HG03095 (cell line): Measurements from ENCODE around the gene PITPNM3.

Experiments used
- ATAC-seq: cut with Tn5 transposase; IDR thresholded peaks from one replicate; pipeline ENCODE4 v1.9.1; 2021; ENCODE audit warnings: moderate library complexity; ENCODE audit not compliant: unreplicated experiment

PITPNM3 gene

DNA sequence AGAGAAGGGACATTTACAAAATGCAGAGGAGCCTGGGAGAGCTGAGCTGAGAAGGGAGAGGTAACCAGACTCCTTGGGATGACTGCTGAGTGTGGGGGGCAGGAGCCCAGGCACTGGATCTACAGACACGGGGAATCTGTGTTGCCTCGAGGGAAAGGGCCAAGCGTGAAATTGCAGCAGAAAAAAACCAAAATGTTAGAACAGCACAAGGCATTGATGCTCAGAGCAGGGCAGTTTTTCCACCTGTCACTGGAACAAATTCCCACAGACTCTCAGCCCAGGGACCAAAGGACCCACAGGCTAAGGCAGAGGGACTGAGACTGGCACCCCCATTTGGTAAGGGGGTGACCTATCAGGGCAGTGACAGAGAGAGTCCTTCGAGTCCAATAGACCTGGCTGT is 2.0 kb downstream of the PITPNM3 start:
- ATAC-seq: no peak

DNA sequence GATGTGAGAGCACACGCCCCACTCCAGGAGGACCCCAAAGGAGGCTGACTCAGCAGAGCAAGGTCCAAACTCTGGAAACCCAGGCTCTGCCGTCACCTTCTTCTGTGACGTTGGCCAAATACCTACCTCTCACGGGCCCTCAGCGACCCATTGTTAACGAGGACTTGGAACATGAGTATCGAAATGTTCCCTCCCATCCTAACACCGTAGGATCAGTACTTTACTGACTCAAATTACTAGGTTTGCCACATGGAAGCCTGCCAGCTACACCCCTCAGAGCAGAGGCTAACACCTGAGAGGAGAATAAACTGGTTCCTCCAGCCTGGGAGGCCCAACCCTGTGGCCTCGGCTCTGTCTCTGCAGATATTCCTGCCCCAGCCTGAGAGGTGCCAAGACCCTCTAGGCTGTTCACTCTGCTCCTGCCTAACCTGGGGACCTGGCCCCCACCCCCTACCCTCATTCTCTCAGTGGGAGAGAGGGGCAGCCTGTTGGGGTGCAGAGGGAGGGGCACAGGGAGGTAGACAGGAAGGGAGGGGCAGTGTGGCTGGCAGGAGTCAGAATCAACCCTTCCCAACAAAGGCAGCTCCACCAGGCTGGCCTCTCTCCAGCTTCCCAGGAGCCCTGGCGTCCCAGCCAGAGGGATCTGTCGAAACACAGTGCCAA is 4.4 kb downstream of the PITPNM3 start:
- ATAC-seq: no peak

DNA sequence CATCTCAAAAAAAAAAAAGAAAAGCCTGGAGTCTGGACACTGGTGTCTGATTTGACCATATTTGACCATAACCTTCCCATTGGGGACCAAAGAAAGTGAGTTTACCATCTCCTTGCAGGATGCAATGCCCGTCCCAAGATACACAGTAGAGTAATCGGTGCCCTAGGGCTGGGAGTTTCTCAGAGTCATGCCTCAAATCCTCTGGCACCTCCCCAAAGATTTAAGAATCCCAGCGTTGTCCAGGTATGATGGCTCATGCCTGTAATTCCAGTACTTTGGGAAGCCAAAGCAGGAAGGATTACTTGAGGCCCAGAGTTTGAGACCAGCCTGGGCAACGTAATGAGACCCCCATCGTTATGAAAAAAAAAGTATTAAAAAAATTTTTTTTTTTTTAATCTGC is 5.0 kb downstream of the PITPNM3 start:
- ATAC-seq: no peak

DNA sequence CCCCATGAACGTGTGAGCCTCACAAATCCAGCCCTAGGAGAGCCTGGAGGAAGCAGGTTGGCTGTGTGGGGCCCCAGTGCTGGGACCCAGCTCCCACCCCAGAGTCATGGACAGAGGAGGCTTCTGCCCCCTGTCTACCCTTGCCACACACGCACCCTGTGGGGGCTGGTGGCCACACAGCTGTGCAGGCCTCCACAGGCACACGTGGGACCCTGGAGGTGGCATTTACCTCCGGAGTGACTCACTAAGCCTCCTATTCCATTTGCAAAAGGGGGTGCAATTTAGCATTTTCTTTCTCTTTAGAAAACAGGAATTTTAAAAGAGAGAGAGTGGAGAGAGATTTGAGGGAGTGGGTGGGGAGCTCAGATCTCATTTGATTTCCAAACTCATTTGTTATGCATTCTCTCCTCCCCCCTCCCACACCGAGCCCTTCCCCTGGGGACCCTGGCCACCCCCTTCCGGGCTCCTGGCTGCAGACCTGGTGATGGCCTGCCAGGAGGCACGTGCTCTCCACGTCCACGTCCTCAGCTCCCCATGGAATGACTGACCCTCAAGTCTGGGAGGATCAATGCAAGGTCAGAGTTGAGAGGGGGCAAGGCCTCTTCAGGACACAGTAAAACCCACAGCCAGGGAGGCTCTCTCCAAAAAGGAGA is 6.8 kb downstream of the PITPNM3 start:
- no peak for ATAC-seq

DNA sequence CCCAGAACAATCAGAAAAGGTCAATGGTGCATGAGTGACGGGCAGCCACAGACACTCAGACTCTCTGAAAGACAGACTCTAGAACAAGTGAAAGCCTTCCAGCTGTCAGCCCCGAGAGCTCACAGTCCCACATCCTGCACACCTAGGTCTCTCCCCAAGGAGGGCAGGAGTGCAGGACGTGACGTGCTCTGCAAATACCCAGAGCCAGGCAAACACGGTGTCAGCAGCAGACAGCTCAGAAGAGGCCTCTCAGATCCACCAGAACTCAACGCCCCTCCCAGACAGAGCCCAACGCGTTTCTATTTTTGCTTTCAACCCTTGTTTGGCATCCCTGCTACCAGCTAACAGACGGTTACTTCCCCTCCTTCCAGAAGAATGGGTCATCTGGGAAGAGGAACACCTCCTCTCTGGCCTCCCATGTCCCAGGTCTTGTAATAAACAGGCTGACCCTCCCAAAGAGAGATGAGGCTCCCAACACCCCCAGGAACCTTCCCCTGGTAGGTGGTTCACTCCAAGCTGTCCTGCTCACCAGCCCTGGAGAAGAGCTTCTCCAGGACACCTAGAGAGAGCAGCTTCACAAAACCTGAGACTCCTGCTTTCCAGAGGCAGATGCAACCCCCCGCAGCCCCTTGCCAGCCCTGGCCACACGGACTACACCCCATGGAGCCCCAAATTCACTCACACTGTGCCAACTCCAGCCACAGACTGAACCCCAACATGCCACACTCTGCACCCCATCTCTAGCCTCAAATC is 7.6 kb downstream of the PITPNM3 start:
- ATAC-seq: no peak

DNA sequence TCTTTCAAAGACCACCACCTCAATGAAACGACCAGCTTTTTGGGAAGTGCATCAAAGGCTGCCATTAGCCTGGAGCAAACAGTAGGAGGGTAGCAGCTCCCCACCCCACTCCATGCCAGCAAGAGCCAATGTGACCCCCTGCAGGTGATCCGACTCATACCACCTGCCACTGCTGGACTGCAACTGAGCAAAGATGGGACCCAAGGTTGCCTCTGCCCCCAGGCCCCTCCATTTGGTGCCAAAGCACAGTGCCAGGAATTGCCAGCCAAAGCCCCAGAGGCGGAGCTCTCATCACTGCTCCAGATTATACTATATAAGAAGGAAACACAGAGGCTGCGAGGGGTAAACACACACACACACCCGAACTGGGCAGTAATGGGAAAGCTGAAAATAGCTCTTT is 8.3 kb downstream of the PITPNM3 start:
- no peak for ATAC-seq

DNA sequence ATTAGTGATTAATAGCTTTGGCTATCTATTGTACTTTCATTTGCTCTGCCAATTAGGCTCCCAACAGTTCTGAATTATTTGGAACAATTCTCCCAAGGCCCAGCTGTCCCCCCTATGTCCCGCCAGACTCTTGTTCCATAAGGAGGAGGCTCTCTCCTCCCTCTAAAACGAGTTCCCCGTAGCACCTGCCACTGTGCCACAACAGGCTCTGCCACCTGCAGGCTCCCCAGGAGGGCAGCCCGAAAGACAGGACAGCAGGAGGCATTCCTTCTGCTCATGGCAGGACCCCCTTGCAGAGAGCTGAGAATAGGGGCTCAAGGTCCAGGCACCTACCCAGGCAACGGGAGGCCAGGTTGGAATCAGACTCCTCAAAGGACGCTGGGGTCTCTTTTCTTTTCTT is 9.0 kb downstream of the PITPNM3 start:
- ATAC-seq: no peak

DNA sequence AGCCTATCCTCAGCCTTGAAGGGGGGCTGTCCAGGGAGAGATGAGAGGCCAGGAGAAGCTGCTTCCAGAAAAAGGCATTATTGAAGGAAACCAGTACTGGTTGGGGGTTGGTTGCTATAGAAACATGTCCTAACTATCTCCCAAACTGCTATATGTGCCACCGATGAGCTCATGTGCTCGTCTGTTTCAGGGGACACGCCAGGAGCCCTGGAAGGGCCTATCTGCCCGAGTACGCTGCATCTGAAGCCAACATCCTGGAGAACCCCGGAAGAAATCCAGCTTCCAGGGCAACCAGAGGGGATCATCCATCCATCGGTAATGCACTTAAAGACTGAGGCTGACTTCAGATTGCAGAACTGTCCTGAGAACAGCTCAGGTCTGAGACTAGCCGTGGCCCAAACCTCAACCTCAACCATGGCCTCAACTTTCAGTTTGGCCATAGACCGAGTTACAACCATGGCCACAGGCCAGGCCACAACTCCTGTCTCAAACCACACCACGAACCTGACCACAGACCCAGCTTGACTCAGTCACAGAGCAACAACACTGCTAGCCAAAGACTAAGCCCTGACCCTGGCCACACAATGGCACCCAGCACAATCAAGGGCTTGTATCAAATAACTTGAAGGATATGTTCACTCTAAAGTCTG is 10.2 kb downstream of the PITPNM3 start:
- ATAC-seq: no peak

DNA sequence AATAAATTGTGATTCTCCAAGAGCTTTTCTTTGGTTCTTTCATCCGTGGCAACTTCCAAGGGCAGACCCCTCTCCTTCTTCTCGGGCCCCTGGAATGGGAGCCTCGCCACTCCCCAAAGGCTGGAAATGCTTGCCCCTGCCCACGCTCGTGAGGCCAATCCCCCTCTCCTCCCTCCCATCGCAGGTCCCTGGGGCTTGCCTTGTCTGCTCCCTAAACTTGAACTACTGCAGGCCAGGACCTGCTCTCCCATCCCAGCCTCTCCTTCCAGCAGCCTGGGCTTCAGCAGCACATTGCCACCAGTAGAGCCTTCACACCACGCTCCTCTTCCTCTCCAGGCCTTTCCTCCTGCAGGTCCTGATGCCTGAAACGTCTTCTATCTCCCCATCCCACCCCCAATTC is 11.1 kb downstream of the PITPNM3 start:
- ATAC-seq: no peak

DNA sequence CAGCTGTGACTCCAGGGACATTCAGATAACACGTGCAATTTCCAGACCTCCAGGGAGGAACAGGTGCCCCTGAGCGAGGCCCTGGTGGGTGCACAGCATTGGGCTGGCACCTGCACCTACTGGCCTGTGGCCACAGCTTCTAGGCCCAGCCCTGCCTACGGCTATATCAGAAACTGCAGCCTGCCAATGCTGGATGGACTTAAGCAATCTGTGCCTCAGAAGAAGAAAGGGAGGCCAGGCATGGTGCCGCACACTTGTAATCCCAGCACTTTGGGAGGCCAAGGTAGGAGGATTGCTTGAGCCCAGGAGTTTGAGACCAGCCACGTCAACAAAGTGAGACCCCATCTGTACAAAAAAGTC is 12.4 kb downstream of the PITPNM3 start:
- ATAC-seq: no peak

DNA sequence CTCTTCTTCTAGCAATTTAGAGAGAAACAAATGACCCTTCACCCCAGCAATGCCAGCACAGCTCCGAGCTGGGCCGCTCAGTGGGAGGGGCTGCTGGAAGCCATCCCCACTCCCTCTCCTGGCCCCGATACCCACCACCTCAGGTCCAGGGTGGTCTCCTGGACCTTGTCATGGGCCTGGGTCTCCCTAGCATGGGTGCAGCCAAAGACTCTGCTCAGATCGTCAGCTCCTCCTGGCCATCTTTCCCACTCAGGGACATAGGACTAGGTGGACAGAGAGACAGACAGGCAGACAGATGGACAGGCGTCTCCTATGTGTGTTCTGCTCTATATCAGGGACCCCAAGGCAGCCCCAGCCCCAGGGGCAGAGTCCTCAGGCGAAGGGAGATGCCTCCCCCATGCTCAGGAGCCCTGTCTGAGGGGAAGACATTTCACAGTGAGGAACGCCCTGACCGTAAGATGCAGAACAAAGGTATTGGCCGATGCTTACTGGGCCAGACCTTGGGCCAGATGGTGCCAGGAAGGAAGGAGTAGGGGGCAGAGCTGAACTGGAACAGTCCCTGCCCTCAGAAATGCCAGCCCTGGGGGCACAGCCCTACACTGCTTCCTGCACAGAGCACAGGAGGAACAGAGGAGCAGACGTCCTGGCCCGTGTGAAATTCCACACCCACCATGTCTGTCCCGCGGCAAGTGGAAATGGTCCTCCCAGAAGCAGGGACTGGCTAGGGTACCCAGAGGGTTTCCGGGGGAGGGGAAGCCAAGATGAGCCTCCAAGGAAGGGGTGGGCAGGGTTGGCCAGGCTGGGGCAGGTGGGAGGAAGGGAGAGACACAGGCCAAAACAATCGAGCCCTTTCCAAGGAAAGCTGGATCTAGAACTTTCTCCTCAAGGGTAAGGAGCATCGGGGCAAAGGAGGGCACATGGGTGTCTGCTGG is 13.0 kb downstream of the PITPNM3 start:
- no peak for ATAC-seq

DNA sequence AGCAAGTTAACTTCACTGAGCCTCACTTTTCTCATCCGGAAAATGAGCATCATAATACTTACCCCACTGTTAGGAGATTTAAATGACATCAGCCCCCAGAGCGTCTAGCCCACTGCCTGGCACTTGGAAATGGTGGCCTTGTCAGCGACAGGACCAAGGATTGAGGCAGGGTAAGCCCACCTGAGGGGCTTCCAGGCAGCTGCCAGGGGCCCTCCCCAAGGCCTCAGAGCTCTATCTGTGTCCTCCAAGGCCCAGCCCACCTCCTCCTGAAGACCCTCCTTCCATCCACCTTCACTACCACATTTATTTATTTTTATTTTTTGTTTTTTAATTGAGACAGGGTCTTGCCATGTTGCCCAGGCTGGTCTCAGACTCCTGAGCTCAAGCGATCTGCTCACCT is 13.8 kb downstream of the PITPNM3 start:
- no peak for ATAC-seq

DNA sequence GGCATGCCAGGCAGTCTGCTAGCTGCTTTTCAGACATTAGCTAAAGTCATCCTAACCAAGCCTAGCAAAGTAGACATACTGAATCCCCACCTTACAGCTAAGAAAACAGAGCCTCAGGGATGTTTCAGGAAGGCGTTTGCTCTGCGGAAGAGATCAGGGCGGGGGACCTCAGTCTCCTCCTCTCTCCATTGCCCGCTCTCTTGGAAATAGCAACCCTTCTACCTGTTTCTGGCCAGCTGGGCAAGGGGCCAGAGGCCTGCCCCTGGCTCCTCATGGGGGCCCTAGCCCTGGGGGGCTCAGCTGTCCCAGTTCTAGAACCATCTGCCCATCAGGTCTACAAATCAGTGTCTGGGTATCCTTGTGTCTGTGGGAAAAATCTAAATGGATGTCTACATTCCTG is 14.5 kb downstream of the PITPNM3 start:
- ATAC-seq: no peak

DNA sequence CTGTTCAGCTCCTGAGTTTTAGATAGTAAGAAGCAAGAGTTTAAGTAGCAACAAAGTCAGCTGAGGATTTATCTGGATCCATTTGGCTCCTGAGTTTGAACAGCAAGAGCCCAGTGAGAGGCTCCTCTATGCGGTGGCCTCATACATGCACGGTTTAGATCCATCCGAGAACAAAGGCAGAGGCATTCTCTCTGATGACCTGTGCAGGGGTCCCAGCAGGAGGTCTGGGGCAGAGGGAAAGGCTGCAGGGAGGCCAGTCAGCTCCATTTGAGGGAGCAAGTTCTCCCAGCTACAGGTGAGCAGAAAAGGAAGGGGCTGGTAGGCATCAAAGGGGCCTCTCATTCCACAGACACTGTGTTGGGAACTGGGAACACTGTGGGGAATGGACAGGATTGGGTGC is 16.5 kb downstream of the PITPNM3 start:
- ATAC-seq: no peak

DNA sequence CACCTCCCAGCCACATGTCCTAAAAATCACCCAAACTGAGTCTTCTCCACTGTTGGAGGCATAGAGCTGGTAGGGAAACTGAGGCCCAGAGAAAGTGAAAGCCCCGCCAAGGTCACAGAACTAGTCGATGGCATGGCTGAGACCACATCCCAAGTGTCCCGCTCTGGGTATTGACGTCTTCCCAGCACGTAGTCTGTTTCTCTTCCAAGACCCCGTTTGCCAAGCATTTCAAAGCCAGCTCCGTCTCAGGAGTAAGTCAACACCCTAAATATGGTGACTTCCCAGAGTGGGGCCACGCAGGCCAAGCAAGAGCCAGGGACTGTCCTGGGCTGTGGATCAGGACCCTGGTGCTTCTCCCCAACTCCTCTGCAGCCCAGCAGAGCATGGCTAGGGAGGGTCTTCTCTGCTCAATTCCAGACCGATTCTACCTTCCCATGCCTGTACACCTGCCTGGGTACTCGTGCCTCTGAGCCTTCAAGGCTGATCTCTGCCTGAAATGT is 19.7 kb downstream of the PITPNM3 start:
- no peak for ATAC-seq

DNA sequence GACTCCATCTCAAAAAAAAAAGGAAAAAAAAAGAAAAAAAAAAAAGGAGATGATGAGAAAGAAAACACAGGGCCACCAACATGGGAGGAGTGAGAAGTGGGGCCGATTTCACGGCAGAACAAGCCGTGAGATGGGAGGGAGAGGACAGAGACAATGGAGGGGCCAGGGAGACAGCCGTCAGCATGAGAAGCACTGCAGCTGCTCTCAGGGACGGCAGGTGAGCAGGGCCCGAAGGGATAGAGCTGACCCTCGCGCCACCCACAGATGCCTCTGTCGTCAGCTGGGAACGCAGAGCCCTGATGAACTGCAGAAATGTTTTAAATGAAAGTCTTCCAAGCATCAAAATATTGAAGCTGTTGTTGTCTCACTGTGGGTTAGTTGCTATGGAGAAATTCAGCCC is 20.3 kb downstream of the PITPNM3 start:
- ATAC-seq: no peak

DNA sequence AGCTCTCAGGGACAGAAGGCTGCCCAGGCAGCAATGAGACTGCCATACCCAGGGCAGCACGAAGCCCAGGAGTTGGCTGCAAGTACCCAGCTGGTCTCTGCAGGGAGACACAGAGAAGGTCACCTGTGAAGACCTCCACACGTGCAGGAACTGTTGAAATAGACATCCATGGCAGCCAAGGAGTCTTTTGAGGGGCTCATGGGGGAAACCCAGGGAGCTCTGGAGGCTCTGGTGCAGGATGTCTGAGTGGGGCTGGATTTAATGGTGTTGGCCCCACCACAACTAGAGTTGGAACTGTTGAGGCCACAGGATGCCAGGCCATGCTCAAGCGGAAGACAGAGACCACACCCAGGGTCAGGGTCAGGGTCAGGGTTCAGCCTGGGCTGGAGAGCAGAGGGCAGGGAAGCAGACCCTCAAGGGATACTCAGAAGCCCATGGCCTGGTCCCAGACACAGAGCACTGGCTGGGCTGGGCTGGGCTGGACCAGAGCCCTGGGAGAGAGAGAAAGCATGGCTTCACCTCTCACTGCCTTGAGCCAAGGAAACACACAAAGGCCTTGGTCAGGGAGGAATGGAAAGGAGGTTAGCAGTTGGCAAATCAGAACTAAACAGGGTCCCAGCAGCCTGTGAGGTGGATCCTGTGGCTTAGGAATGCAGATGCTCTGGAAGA is 21.4 kb downstream of the PITPNM3 start:
- ATAC-seq: no peak

DNA sequence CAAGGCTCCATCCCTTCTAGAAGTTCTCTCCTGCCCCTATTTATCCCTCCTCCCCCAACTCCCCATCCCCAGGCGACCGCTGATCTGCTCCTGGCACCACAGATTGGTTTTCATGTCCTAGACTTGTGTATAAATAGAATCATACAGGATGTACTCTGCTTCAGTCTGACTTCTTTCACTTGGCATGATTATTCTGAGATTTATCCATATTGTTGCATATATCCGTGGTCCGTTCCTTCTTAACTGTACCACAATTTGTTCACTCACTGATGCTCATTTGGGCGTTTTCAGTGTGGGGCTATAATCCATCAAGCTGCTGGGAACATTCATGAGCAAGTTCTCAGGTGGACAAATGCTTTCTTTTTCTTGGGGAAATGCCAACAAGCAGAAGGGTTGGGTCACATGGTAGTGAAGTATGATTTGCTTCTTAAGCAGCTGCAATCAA is 23.9 kb downstream of the PITPNM3 start:
- ATAC-seq: no peak

DNA sequence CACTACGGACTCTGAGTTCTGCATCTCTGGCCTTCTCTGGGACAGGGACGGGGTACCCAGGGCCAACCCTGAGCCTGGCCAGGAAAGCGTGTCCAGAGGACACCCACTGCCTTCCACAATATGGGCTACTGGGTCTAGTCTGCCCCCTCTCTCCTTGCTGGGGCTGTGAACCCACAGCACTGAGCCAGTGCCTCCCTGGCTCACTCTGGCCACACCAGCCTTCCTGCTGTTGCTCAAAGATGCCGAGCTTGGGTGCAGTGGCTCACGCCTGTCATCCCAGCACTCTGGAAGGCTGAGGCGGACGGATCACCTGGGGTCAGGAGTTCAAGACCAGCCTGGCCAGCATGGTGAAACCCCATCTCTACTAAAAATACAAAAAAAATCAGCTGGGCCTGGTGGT is 24.8 kb downstream of the PITPNM3 start:
- no peak for ATAC-seq

DNA sequence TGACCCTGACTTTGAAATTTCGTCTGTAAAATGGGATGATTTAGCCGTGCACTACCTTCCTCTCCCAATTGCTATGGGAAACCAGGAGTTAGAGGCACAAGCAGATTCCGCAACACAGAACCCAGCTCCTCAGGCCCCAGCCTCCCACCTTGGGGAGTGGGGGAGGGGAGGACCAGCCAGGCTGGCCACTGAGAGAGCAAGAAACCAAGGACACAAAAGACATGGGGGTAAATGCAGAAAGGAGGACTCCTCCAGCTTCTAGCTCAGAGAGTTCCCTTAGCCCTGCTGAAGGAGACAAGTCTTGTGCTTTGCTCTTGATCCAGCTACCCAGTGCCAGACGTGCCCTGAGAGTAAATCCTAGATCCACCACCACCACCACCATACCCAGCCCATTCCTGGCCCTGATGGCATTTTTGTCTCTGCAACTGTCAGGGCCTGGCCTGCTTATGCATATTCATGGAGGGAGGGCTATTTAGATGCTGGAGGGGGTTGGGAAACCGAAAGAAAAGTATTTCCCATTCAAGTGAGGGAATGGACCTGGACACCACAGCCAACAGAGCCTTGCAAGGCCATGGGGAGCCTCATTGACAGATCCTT is 25.9 kb downstream of the PITPNM3 start:
- ATAC-seq: no peak
